T-cell (primary cell): ENCODE measurements around the gene OPHN1. TPM values are rescaled to one million over a fixed set of nuclear protein-coding genes. Genes with fewer than 3 reads are reported as not detected.

Experiments
- ATAC-seq, 4 experiments: fragments of 200-7000 bp in 3 of 4; fragments of 150-1000 bp in 1 of 4; cut with Tn5 transposase; replicated peaks in 1 of 4; 1 replicate in 3 of 4; 2 replicates in 1 of 4; pipeline ENCODE4 v1.10.0; 2021; ENCODE audit warnings: moderate library complexity in 3 of 4, mild to moderate bottlenecking in 2 of 4, moderate number of reproducible peaks in 1 of 4
- CTCF ChIA-PET, 2 donors: fragments of 300-600 bp; sonication (Branson Sonifier 250); formaldehyde crosslinking; loops; one replicate each; lab custom pipeline; 2022; ENCODE audit warnings: antibody characterized with exemption in 2 of 2; lab: Charles Lee
- POLR2A ChIA-PET, 2 donors: fragments of 300-600 bp; sonication (Branson Sonifier 250); formaldehyde crosslinking; loops; one replicate each; lab custom pipeline; 2022; ENCODE audit warnings: antibody characterized with exemption in 2 of 2; lab: Charles Lee
- DNase-seq, 35 experiments: peaks; one replicate each; pipeline versions ENCODE4 v3.0.0 to v3.0.0-alpha.2; 2013 to 2023
- H3K27ac ChIP-seq: one replicate; pipeline ENCODE4 v1.5.1; 2013; ENCODE audit warnings: low read length
- H3K27me3 ChIP-seq, 2 experiments: replicated peaks in 1 of 2; 1 replicate in 1 of 2; 2 replicates in 1 of 2; pipeline versions ENCODE4 v1.6.1 to v1.7.0; 2013; ENCODE audit warnings: low read length in 1 of 2, mixed read lengths in 1 of 2; ENCODE audit not compliant: control insufficient read depth in 2 of 2, insufficient read depth in 2 of 2; ENCODE audit errors: extremely low read depth in 1 of 2
- H3K36me3 ChIP-seq, 2 donors: 1 replicate in 1 of 2; 2 replicates in 1 of 2; pipeline versions ENCODE4 v1.6.1 to v1.7.0; 2013; ENCODE audit warnings: low read length in 1 of 2; ENCODE audit not compliant: control insufficient read depth in 2 of 2, insufficient read depth in 1 of 2; ENCODE audit errors: extremely low read depth in 1 of 2
- H3K4me1 ChIP-seq, 2 experiments: 1 replicate in 1 of 2; 2 replicates in 1 of 2; pipeline versions ENCODE4 v1.6.1 to v1.7.0; 2013; ENCODE audit warnings: low read length in 2 of 2, mixed read lengths in 1 of 2; ENCODE audit not compliant: insufficient read depth in 2 of 2, control insufficient read depth in 1 of 2; ENCODE audit errors: extremely low read depth in 1 of 2
- H3K4me3 ChIP-seq, 2 donors: 1 replicate in 1 of 2; 2 replicates in 1 of 2; pipeline versions ENCODE4 v1.5.1 to v1.7.0; 2013; ENCODE audit warnings: mild to moderate bottlenecking in 2 of 2, low read length in 1 of 2, moderate library complexity in 1 of 2; ENCODE audit not compliant: control insufficient read depth in 1 of 2; ENCODE audit errors: extremely low read depth in 1 of 2
- H3K9me3 ChIP-seq: 2 replicates; pipeline ENCODE4 v1.7.0; 2013
- H3K27ac Mint-ChIP-seq, 2 donors: one replicate each; pipeline ENCODE4 v1.8.0; 2020 to 2021; ENCODE audit warnings: mild to moderate bottlenecking in 2 of 2, mixed read lengths in 2 of 2
- H3K27me3 Mint-ChIP-seq, 2 donors: one replicate each; pipeline ENCODE4 v1.8.0; 2021 to 2022; ENCODE audit warnings: mixed read lengths in 2 of 2
- H3K36me3 Mint-ChIP-seq: one replicate; pipeline ENCODE4 v1.8.0; 2021; ENCODE audit warnings: mixed read lengths
- H3K4me1 Mint-ChIP-seq, 3 donors: one replicate each; pipeline ENCODE4 v1.8.0; 2020 to 2022; ENCODE audit warnings: mixed read lengths in 3 of 3, mild to moderate bottlenecking in 1 of 3
- H3K4me3 Mint-ChIP-seq, 3 donors: one replicate each; pipeline ENCODE4 v1.8.0; 2020 to 2022; ENCODE audit warnings: mild to moderate bottlenecking in 3 of 3, mixed read lengths in 3 of 3, moderate library complexity in 3 of 3
- H3K9me3 Mint-ChIP-seq, 3 donors: one replicate each; pipeline ENCODE4 v1.8.0; 2020 to 2022; ENCODE audit warnings: mixed read lengths in 3 of 3
- WGBS: methylation state at CpG from one replicate; pipeline ENCODE4 v1.1.5; 2013; ENCODE audit warnings: missing lambda C conversion rate; ENCODE audit not compliant: insufficient coverage; 5-methylcytosine and 5-hydroxymethylcytosine counted together
- total RNA-seq, 35 experiments: library from RNA in 6 of 35; stranded (reverse) in 6 of 35; fragments of 120-200 nt in 1 of 35; gene quantifications; one replicate each; pipeline versions ENCODE4 v1.2.1 to v1.2.4 and lab custom pipeline; 2013 to 2026

OPHN1 gene
- total RNA-seq, 5 donors from 2014 or later (not counting 1 experiment from before 2014, with no cell fraction given) = 0.07 to 0.25 (median 0.15) TPM

GRCh38 chrX:68190799-68191198, 242.5 kb downstream of the OPHN1 start:
- ChIA-PET CTCF (no interaction called here), POLR2A (no interaction called here)
- Mint-ChIP-seq H3K4me3 (no peak overlapping the region), H3K36me3 (no peaks in the 10 kb centered on the region), H3K27ac (no peak overlapping the region), H3K9me3 (no peaks in the 10 kb centered on the region), H3K4me1 (peaks cover 0 to 16% (median 4%) of the 10 kb centered on the region in 3 donors), H3K27me3 (peaks cover 0 to 16% of the 10 kb centered on the region in 2 donors)
- no peak overlapping the region for H3K27ac ChIP-seq
- H3K27me3 ChIP-seq = no peaks in the 10 kb centered on the region
- no peaks in the 10 kb centered on the region for H3K36me3 ChIP-seq
- no peak for DNase-seq
- no peak for ATAC-seq
- H3K4me1 ChIP-seq = peaks cover 0 to 3% of the 10 kb centered on the region in 2 experiments
- no CpG with 5 or more reads among the region's 2 CpGs for WGBS
- no peak overlapping the region for H3K4me3 ChIP-seq
- H3K9me3 ChIP-seq = no peaks in the 10 kb centered on the region

- no peaks in the 10 kb centered on the region for H3K9me3 Mint-ChIP-seq
- WGBS = no CpG with 5 or more reads among the region's 2 CpGs
Observed at GRCh38 chrX:68186552-68187262, 246.6 kb downstream of the OPHN1 start.

DNA sequence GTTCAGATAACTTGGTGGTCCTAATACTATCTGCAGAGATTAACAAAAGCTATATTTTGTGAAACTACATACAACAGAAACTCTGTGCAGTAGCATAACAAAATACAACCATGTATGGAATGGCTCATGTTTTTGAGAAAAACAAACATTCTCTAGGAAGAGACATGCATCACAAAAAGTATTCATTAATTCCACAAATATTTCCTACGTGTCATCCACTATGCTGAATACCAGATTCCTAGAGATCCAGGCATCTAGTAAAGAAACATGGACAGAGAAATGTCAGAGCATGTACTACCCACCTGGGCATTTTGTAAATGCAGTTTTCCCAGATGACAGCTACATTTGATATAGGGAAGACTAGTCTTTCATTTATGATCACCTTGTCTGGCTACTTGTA, 248.1 kb downstream of the OPHN1 start:
- H3K9me3 ChIP-seq = no peaks in the 10 kb centered on the region
- DNase-seq (no peak), ATAC-seq (no peak)
- Mint-ChIP-seq H3K27me3 (peaks cover 0 to 20% of the 10 kb centered on the region in 2 donors), H3K36me3 (no peaks in the 10 kb centered on the region), H3K4me3 (no peak overlapping the region), H3K4me1 (peaks cover 11 to 22% (median 13%) of the 10 kb centered on the region in 3 donors), H3K27ac (no peak overlapping the region), H3K9me3 (no peaks in the 10 kb centered on the region)
- no peak overlapping the region for H3K4me3 ChIP-seq
- no peak overlapping the region for H3K27ac ChIP-seq
- no peaks in the 10 kb centered on the region for H3K4me1 ChIP-seq
- no CpG with 5 or more reads among the region's 1 CpG for WGBS
- H3K27me3 ChIP-seq = no peaks in the 10 kb centered on the region
- POLR2A ChIA-PET = no interaction called here
- no peaks in the 10 kb centered on the region for H3K36me3 ChIP-seq
- CTCF ChIA-PET = interaction anchor here in 1 of 2 donors (0.6 kb wide), 1 partner anchor 739 kb away, joined by 4 read pairs; no protein-coding TSS in a partner anchor

More at GRCh38 chrX:68186552-68187262, 246.6 kb downstream of the OPHN1 start:
- CTCF ChIA-PET = no interaction called here
- Histone ChIP-seq H3K4me3 (no peak overlapping the region), H3K4me1 (no peaks in the 10 kb centered on the region), H3K36me3 (no peaks in the 10 kb centered on the region), H3K27me3 (no peaks in the 10 kb centered on the region), H3K9me3 (no peaks in the 10 kb centered on the region), H3K27ac (no peak overlapping the region)
- Mint-ChIP-seq H3K27me3 (peaks cover 0 to 25% of the 10 kb centered on the region in 2 donors), H3K4me3 (no peak overlapping the region), H3K36me3 (no peaks in the 10 kb centered on the region), H3K27ac (no peak overlapping the region), H3K4me1 (peaks cover 0 to 16% (median 6%) of the 10 kb centered on the region in 3 donors)
- POLR2A ChIA-PET = interaction anchor here in 1 of 2 donors (0.6 kb wide), 1 partner anchor 367 kb away, joined by 5 read pairs; no protein-coding TSS in a partner anchor
- DNase-seq = no peak
- no peak for ATAC-seq

- no CpG with 5 or more reads among the region's 4 CpGs for WGBS
- DNase-seq = peak in 1 of 35 experiments; percentile 1
- H3K4me1 Mint-ChIP-seq = peaks cover 12 to 29% (median 13%) of the 10 kb centered on the region in 3 donors
Observed at GRCh38 chrX:68183612-68184214, 249.6 kb downstream of the OPHN1 start.

DNA sequence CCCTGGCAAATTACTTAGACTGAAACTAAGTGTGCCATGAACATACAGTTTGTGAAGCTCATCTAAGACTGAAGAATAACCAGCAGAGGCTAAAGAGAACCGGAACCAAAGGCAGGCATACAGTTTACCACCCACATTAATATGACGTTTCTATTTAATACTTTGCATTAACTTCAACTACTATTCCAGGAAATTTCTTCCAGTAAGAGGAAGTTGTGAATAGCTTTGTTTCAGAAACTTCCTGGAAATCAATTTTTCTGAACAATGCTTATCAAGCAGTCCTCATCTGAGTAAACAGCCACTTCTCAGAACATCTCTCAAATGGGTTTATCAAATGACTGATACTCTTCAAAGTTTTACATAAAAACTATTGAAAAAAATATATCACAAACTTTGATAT, 252.7 kb downstream of the OPHN1 start:
- no peaks in the 10 kb centered on the region for H3K9me3 ChIP-seq
- no peak overlapping the region for H3K27ac Mint-ChIP-seq
- ATAC-seq (peak in 3 of 4 experiments; percentile 26 to 60 (median 31)), DNase-seq (no peak)
- no peaks in the 10 kb centered on the region for H3K36me3 ChIP-seq
- peaks cover 0 to 9% of the 10 kb centered on the region in 2 donors for H3K27me3 Mint-ChIP-seq
- H3K4me1 Mint-ChIP-seq = peaks cover 15 to 37% (median 17%) of the 10 kb centered on the region in 3 donors
- POLR2A ChIA-PET = no interaction called here
- no peaks in the 10 kb centered on the region for H3K36me3 Mint-ChIP-seq
- H3K27me3 ChIP-seq = no peaks in the 10 kb centered on the region
- peaks cover 0 to 2% (median 0%) of the 10 kb centered on the region in 3 donors for H3K9me3 Mint-ChIP-seq
- no peak overlapping the region for H3K27ac ChIP-seq
- H3K4me3 Mint-ChIP-seq = peak overlapping the region in 1 of 3 donors; percentile 16
- no CpG with 5 or more reads among the region's 2 CpGs for WGBS
- no peaks in the 10 kb centered on the region for H3K4me1 ChIP-seq
- CTCF ChIA-PET = no interaction called here
- no peak overlapping the region for H3K4me3 ChIP-seq

More at GRCh38 chrX:68183612-68184214, 249.6 kb downstream of the OPHN1 start:
- ChIA-PET CTCF (interaction anchor here (0.6 to 1.0 kb wide), 3 partner anchors 10 to 1050 kb away, joined by 3 to 4 read pairs (median 3); no protein-coding TSS in a partner anchor), POLR2A (no interaction called here)
- H3K4me1 ChIP-seq = no peaks in the 10 kb centered on the region
- H3K9me3 ChIP-seq = no peaks in the 10 kb centered on the region
- Mint-ChIP-seq H3K36me3 (no peaks in the 10 kb centered on the region), H3K27ac (no peak overlapping the region), H3K27me3 (peaks cover 0 to 17% of the 10 kb centered on the region in 2 donors), H3K9me3 (no peaks in the 10 kb centered on the region), H3K4me3 (no peak overlapping the region)
- no peaks in the 10 kb centered on the region for H3K36me3 ChIP-seq
- H3K4me3 ChIP-seq = no peak overlapping the region
- no peaks in the 10 kb centered on the region for H3K27me3 ChIP-seq
- no peak overlapping the region for H3K27ac ChIP-seq
- ATAC-seq = no peak

GRCh38 chrX:68179355-68179754, 253.9 kb downstream of the OPHN1 start:
- no peak overlapping the region for H3K4me3 Mint-ChIP-seq
- Histone ChIP-seq H3K4me3 (no peak overlapping the region), H3K4me1 (no peaks in the 10 kb centered on the region), H3K36me3 (no peaks in the 10 kb centered on the region), H3K27me3 (no peaks in the 10 kb centered on the region), H3K9me3 (no peaks in the 10 kb centered on the region), H3K27ac (no peak overlapping the region)
- ChIA-PET POLR2A (no interaction called here), CTCF (no interaction called here)
- WGBS = 100% methylated on average over 1 of the region's 1 CpG
- peaks cover 15 to 37% (median 17%) of the 10 kb centered on the region in 3 donors for H3K4me1 Mint-ChIP-seq
- H3K27ac Mint-ChIP-seq = no peak overlapping the region
- ATAC-seq = no peak
- no peak for DNase-seq
- H3K36me3 Mint-ChIP-seq = no peaks in the 10 kb centered on the region
- peaks cover 0 to 7% of the 10 kb centered on the region in 2 donors for H3K27me3 Mint-ChIP-seq
- H3K9me3 Mint-ChIP-seq = peaks cover 0 to 2% (median 0%) of the 10 kb centered on the region in 3 donors
